Raji (cell line): ENCODE measurements around the gene RGL4.
A peak's percentile ranks its signal among the peaks of the same experiment; 100 is the strongest.

Experiments used
- POLR2A ChIP-seq: IDR thresholded peaks from 2 replicates; pipeline ENCODE4 v1.6.1; 2011; ENCODE audit warnings: low read depth, low read length, control low read depth; ENCODE audit not compliant: insufficient read depth

The RGL4 gene

DNA sequence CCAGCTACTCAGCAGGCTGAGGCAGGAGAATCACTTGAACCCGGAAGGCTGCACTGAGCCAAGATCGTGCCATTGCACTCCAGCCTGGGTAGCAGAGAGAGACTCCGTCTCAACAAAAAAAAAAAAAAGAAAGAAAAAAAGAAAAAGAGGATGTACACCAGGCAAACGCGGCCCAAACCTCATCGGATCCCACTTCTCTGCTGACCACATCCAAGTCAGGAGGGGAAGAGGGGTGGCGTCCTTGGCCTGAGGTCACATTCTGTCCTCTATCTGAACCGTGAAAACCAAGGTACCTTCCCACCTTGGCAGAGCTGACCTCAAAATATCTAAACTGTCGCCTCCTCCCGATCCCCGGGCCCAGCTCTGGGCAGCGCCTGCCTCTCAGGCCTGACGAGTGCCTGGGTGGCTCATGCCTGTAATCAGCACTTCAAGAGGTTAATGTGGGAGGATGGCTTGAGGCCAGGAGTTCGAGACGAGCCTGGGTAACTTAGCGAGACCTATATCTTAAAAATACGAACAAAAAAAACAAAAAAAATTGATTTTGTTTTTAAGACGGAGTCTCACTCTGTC lies 25.1 kb downstream of the RGL4 start:
- TF ChIP-seq POLR2A: no peak

DNA sequence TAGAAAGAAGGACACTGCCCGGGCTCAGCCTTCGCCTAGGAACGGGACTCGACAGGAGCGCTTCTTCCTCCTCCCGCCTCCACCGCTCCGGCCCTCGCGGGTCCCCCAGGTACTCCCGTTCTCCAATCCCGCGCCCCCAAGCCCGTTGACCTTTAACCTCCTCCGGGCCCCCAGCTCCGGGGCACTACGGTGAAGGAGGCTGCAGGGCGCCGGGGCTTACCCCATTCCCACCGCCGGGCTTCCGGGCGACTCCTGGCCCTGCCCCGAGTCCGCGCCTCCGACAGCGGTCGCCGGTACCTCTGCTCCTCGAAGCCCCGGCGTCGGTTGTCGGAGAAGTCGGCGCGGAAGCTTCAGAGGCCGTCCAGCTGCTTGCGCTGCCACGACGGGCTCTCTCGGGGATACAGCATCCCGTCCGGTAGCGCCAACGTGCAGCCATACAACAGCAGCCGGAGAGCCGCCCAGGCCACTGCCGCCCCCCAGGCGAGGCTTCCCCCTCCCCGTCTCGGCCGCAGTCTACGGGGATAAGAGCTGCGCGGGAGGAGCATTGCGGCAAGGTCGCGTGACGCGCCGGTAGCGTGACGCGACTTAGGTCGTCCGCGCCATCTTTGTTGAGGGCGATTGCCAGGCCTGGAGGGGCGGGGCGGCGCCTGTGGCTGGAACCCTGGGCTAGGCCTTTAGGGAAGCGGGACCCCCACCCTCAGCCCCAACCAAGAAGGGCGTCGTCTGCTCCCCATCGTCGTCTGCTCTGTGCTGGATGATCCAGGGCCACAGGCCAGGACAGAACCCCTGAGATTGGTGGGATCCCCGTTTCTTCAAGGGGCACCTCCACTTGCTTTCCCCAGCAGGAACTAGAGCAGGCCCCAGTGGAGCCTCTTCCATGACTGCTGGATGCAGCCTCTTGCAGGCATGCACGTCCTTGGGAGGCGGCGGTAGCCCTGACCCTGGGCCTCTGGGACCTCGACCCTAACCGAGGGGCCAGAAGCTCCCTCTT lies 26.3 kb downstream of the RGL4 start:
- peak; percentile 93 for TF ChIP-seq POLR2A

GRCh38 chr22:23718371-23719165 lies 27.8 kb downstream of the RGL4 start:
- no peak for TF ChIP-seq POLR2A

DNA sequence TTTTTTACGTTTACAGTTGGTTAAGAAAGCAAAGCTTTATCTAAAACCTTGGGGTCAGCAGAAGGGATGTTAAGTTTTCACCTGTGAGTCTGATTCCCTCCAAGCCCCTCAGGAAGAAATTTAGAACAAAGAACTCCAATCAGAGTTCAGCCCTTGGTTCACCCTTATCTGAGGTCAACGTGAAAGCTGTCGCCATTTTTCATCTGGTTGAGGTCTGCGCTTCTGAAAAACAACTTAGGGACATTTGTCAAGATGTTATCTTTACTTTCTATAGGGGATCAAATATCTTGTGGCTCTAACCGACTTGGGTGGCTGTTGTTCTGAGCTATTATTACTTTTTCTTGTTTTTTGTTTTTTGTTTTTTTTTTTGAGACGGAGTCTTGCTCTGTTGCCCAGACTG lies 30.0 kb downstream of the RGL4 start:
- TF ChIP-seq POLR2A: no peak

DNA sequence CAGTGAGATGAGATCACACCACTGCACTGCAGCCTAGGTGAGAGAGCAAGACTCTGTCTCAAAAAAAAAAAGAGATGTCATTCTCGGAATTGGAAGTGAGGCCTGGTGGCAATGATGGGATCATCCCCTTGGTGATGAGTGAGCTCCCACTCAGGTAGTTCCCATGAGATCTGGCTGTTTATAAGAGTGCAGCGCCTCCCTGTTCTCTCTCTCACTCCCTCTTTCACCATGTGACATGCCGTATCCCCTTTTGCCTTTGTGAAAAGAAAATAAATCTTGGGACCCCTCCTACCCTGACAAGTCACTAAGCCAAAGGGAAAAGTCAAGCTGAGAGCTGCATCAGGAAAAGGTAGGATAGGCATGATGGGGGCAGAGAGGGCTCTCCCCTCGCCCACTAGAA lies 31.3 kb downstream of the RGL4 start:
- no peak for TF ChIP-seq POLR2A

- TF ChIP-seq POLR2A: no peak
Observed at GRCh38 chr22:23722724-23723123, 31.9 kb downstream of the RGL4 start.

DNA sequence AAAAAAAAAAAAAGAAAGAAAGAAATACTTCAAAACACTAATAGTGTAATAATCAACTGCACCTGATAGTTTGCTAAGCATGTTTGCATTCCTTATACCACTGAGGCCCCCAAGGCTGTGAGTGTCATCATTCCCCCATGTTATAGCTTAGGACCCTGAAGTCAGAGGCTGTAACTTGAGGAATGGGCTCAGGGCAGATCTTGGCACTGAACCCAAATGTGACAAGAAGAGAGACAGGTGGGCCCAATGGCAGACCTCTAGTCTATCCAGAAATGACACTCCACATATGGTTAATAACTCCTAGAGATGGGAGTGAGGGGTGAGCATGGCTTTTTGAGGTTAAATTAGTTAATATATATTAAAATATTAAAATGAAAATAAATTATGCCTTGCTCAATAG lies 46.9 kb downstream of the RGL4 start:
- no peak for TF ChIP-seq POLR2A

GRCh38 chr22:23742505-23743264 lies 51.9 kb downstream of the RGL4 start:
- TF ChIP-seq POLR2A: no peak

- TF ChIP-seq POLR2A: no peak
Observed at GRCh38 chr22:23743303-23743705, 52.5 kb downstream of the RGL4 start.

DNA sequence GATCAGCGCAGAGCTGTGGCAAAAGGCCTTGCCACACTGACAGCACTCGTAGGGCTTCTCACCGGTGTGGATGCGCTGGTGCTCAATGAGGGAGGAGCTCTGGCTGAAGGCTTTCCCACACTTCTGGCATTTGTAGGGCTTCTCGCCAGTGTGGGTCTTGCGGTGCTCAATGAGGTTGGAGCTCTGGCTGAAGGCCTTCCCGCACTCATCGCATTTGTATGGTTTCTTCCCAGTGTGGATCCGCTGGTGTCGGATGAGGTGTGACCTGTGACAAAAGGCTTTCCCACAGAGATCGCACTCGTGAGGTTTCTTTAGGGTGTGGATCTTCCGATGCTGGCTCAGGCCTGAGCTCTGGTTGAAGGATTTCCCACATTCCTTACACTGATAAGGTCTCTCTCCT lies 53.2 kb downstream of the RGL4 start:
- no peak for TF ChIP-seq POLR2A

DNA sequence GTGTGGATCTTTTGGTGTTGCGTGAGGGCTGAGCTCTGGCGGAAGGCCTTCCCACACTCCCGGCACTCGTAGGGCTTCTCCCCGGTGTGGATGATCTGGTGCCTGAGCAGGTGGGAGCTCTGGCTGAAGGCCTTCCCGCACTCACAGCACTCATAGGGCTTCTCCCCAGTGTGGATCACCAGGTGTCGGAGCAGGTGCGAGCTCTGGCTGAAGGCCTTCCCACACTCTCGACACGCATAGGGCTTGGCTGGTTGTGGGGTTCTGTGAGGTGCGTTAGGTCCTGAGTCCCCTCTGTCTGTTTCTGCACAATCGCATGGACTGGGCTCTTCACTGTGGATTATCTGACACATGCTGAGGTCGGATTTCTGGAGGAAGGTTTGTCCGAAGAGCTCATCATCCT lies 53.7 kb downstream of the RGL4 start:
- TF ChIP-seq POLR2A: no peak

DNA sequence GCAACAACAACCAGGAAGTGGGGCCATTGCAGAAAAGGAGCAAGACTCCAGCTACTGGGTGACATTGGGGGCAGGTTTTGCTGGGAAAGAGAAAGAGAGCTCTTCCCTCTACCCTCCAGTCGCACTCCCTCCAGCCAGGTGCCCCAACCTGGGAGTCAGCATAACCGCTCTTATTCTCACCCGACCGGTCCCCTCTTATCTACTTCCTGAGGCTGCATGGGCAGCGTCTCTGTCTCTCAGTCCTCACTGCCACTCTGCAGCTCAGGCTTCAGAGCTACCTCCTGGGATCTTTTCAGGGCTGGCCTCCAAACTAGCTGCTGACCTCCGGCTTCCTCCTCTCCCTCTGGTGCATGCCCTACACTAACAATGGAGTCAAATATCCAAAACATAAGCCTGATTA lies 55.0 kb downstream of the RGL4 start:
- no peak for TF ChIP-seq POLR2A
